RWPE2 (cell line): ENCODE measurements around the gene SLC9A9.
A peak's percentile ranks its signal among the peaks of the same experiment; 100 is the strongest.

Experiments
- ATAC-seq: fragments of 200-7000 bp; cut with Tn5 transposase; 3 replicates; pipeline ENCODE4 v1.9.1; 2021; ENCODE audit warnings: low read depth
- DNase-seq: peaks from one replicate; pipeline ENCODE4 v3.0.0-alpha.2; 2020; ENCODE audit warnings: low spot score
- H3K27ac ChIP-seq: fragments of 450-650 bp; 2 replicates; pipeline ENCODE4 v1.5.1; 2017; ENCODE audit warnings: mild to moderate bottlenecking; ENCODE audit not compliant: poor library complexity, severe bottlenecking
- H3K27me3 ChIP-seq: fragments of 250-450 bp; sonication (Bioruptor Pico); 2 replicates; pipeline ENCODE4 v1.5.1; 2021; ENCODE audit warnings: mild to moderate bottlenecking, moderate library complexity; ENCODE audit not compliant: insufficient read depth, poor library complexity, severe bottlenecking
- H3K36me3 ChIP-seq: fragments of 250-450 bp; sonication (Bioruptor Pico); 2 replicates; pipeline ENCODE4 v1.5.1; 2020; ENCODE audit warnings: low read depth, mild to moderate bottlenecking, moderate library complexity
- H3K4me1 ChIP-seq: fragments of 250-450 bp; sonication (Bioruptor Pico); 2 replicates; pipeline ENCODE4 v1.5.1; 2021; ENCODE audit warnings: mild to moderate bottlenecking, moderate library complexity; ENCODE audit not compliant: insufficient read depth, poor library complexity, severe bottlenecking
- H3K4me3 ChIP-seq: fragments of 250-450 bp; sonication (Bioruptor Pico); 2 replicates; pipeline ENCODE4 v1.5.1; 2021; ENCODE audit warnings: mild to moderate bottlenecking, moderate library complexity; ENCODE audit not compliant: severe bottlenecking
- H3K9me3 ChIP-seq: fragments of 250-450 bp; sonication (Bioruptor Pico); 2 replicates; pipeline ENCODE4 v1.5.1; 2021; ENCODE audit warnings: mild to moderate bottlenecking, moderate library complexity; ENCODE audit not compliant: severe bottlenecking
- TF ChIP-seq, protein P1 (sequence below): fragments of 450-650 bp; IDR thresholded peaks from one replicate; pipeline ENCODE4 v1.5.1; 2017; ENCODE audit warnings: mild to moderate bottlenecking, moderate library complexity; ENCODE audit not compliant: poor library complexity, severe bottlenecking

Gene SLC9A9

DNA sequence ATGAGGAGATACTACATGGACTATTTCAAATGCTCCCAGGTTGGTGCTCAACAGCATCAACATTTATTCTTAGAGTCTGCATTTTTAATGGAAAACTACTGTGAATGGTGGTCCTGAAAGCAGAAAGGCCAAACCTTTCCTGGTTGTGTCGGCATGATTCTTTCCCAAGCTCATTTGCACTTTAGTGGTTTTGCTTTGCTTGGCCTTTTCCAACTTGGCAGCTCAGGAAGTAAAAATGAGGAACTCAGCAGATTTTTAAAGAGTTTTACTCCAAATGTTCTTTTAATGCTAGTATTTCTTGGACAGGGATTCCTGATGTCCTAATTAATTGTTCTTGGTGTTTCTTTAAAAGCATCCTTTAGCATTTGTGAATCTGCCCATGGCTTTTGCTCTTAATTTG lies 197.4 kb downstream of the SLC9A9 start:
- Histone ChIP-seq H3K4me3 (no peak overlapping the region), H3K4me1 (peaks cover 6% of the 10 kb centered on the region), H3K27me3 (no peaks in the 10 kb centered on the region), H3K9me3 (no peaks in the 10 kb centered on the region), H3K36me3 (no peaks in the 10 kb centered on the region), H3K27ac (no peak overlapping the region)
- TF ChIP-seq, protein P1, sequence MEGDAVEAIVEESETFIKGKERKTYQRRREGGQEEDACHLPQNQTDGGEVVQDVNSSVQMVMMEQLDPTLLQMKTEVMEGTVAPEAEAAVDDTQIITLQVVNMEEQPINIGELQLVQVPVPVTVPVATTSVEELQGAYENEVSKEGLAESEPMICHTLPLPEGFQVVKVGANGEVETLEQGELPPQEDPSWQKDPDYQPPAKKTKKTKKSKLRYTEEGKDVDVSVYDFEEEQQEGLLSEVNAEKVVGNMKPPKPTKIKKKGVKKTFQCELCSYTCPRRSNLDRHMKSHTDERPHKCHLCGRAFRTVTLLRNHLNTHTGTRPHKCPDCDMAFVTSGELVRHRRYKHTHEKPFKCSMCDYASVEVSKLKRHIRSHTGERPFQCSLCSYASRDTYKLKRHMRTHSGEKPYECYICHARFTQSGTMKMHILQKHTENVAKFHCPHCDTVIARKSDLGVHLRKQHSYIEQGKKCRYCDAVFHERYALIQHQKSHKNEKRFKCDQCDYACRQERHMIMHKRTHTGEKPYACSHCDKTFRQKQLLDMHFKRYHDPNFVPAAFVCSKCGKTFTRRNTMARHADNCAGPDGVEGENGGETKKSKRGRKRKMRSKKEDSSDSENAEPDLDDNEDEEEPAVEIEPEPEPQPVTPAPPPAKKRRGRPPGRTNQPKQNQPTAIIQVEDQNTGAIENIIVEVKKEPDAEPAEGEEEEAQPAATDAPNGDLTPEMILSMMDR = no peak
- ATAC-seq (no peak), DNase-seq (no peak)

DNA sequence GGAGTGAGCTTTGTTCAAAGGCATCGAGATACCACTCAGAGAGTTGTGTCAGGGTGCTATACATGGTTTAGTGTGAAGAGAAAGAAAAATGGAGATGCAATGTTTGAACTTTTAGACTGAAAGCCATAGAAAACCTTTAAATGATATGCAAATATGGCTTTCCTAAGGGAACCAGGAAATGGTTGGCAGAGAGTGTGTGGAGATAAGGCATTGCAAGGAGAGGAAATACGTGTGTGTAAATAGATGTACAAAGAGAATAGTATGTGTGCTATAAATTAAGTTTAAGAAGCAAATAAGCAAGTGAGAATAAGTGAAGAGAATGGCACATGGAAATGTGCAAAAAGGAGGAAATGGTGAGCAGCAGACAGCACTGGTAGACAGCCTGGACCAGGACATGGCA lies 198.1 kb downstream of the SLC9A9 start:
- TF ChIP-seq, protein P1 = no peak
- peaks cover 6% of the 10 kb centered on the region for H3K4me1 ChIP-seq
- no peaks in the 10 kb centered on the region for H3K36me3 ChIP-seq
- no peaks in the 10 kb centered on the region for H3K9me3 ChIP-seq
- DNase-seq (no peak), ATAC-seq (no peak)
- H3K27ac ChIP-seq = no peak overlapping the region
- H3K27me3 ChIP-seq = no peaks in the 10 kb centered on the region
- no peak overlapping the region for H3K4me3 ChIP-seq

DNA sequence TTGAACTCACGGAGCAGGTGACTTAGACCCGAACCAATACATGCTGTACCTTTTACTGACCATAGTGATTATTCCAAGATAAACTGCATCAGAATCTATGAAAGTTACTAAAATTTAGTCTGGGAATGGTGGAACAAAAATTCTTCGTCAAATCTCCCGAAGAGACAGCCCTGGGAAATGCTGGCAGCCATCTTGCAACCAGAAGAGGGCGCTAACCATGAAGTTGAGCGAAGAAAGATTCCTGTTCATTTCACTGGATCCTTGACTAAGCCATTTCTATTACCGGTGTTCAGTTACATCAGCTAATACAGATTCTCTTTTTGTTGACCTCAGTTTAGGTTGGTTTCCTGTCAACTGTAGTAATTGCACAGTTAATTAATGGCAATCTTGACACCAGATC lies 199.6 kb downstream of the SLC9A9 start:
- H3K36me3 ChIP-seq = no peaks in the 10 kb centered on the region
- no peak overlapping the region for H3K27ac ChIP-seq
- H3K4me3 ChIP-seq = no peak overlapping the region
- TF ChIP-seq, protein P1 = peak; percentile 16
- H3K9me3 ChIP-seq = no peaks in the 10 kb centered on the region
- H3K27me3 ChIP-seq = no peaks in the 10 kb centered on the region
- no peaks in the 10 kb centered on the region for H3K4me1 ChIP-seq
- ATAC-seq (no peak), DNase-seq (no peak)

DNA sequence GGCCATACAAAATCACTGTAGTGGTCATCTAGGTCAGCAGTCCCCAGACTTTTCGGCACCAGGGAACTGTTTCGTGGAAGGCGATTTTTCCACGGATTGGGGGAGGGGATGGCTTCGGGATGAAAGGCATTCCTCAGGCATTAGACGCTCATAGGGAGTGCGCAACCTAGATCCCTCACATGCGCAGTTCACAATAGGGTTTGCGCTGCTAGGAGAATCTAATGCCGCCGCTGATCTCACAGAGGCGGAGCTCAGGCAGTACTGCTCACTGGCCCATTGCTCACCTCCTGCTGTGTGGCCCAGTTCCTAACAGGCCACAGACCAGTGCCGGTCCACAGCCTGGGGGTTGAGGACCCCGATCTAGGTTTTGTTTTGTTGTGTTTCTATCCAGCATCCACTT lies 200.1 kb downstream of the SLC9A9 start:
- Histone ChIP-seq H3K4me1 (no peaks in the 10 kb centered on the region), H3K9me3 (no peaks in the 10 kb centered on the region), H3K27ac (no peak overlapping the region), H3K27me3 (no peaks in the 10 kb centered on the region), H3K4me3 (no peak overlapping the region), H3K36me3 (no peaks in the 10 kb centered on the region)
- TF ChIP-seq, protein P1 = no peak
- DNase-seq (no peak), ATAC-seq (no peak)

DNA sequence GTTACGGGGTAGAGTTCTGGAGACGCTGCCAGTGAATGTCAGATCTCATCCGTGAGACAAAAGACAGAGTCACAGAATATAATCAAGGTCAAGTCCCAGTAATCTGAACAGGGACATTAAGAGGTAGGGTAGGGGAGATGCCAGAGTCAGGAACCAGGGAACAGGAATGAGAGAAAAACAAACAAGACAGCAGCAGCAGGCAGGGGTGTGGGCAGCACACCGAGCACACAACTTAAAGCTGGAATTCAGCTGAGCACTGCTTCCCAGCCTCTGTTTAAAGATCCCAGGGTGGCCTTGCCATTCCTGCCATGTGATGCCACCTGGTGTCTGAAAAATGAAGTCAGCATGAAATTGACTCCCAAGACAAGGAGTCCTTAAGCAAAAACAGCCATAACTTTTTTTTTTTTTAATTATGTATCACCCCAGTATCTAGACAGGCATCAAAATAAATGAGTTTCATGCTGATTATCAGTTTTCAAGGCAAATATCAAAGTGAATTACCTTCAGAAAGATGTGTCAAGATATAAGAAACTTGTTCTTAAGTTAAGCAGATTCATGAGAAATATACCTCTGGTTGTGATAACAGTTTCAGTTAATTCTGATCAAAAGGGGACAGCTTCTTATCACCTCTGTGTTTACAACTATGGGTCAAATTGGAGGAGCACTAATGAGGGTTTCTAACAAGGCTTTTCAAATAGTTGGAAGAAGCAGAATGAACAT lies 203.7 kb downstream of the SLC9A9 start:
- H3K36me3 ChIP-seq = no peaks in the 10 kb centered on the region
- no peaks in the 10 kb centered on the region for H3K27me3 ChIP-seq
- no peaks in the 10 kb centered on the region for H3K4me1 ChIP-seq
- H3K27ac ChIP-seq = no peak overlapping the region
- TF ChIP-seq, protein P1 = peak; percentile 81
- DNase-seq (no peak), ATAC-seq (peak; percentile 89)
- H3K9me3 ChIP-seq = no peaks in the 10 kb centered on the region
- no peak overlapping the region for H3K4me3 ChIP-seq
